Loucy (cell line): ENCODE results near the gene SEMA5B.

ENCODE experiments used
- CTCF ChIP-seq: fragments of 200-600 bp; sonication (generic); conservative IDR thresholded peaks from 2 replicates; pipeline ENCODE4 v1.5.1; 2014; ENCODE audit warnings: mild to moderate bottlenecking, antibody characterized with exemption, low read length
- EZH2phosphoT487 ChIP-seq: fragments of 200-600 bp; IDR thresholded peaks from 2 replicates; pipeline ENCODE4 v1.6.1; 2018; ENCODE audit warnings: antibody characterized with exemption, mild to moderate bottlenecking, moderate library complexity, borderline replicate concordance

DNA sequence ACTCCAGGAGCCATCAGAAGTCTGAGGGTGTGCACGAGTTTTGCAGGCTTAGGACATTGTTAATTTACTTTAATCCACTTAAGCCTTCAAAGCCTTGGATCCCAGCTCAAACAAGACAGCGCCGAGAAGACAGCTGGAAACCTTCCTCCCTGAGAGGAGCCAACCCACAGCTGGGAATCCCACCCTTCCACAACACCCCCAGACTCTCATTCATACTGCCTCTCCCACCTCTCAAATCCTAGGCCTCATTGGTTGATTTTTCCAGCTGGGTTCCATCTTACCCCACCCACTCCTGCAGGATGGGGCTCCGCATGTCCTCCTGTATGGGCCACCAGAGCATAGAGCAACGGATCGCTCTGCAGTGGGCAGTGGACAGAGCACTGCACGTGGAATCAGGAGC lies 80.4 kb downstream of the SEMA5B start:
- TF ChIP-seq EZH2phosphoT487, result no peak
- TF ChIP-seq CTCF, result no peak
